HepG2 (cell line): Measurements from ENCODE around the gene MACROD2. TPM values are rescaled to one million over a fixed set of nuclear protein-coding genes. Genes with fewer than 3 reads are reported as not detected.

Experiments
- CCAR2 ChIP-seq: fragments of 200-400 bp; formaldehyde crosslinking; optimal IDR thresholded peaks from 2 replicates; pipeline ENCODE3; 2018; ENCODE audit warnings: low read depth, mild to moderate bottlenecking, low read length, moderate library complexity
- NBN ChIP-seq: fragments of 450-650 bp; conservative IDR thresholded peaks from 2 replicates; pipeline ENCODE4 v1.6.1; 2017
- NR0B2 ChIP-seq: sonication (generic); formaldehyde crosslinking; IDR thresholded peaks from 2 replicates; pipeline ENCODE4 v1.4.0; 2020; ENCODE audit warnings: mild to moderate bottlenecking, missing genetic modification reagents
- RBAK ChIP-seq: sonication (generic); formaldehyde crosslinking; IDR thresholded peaks from 2 replicates; pipeline ENCODE4 v1.5.1; 2020; ENCODE audit warnings: mild to moderate bottlenecking, missing genetic modification reagents
- RERE ChIP-seq: IDR thresholded peaks from 2 replicates; pipeline ENCODE4 v1.6.1; 2016; ENCODE audit warnings: low read depth, missing genetic modification reagents, missing compliant biosample characterization
- SMARCE1 ChIP-seq: fragments of 450-650 bp; IDR thresholded peaks from 2 replicates; pipeline ENCODE4 v1.6.1; 2017; ENCODE audit warnings: borderline replicate concordance
- TFDP1 ChIP-seq: IDR thresholded peaks from 2 replicates; pipeline ENCODE4 v1.6.1; 2016; ENCODE audit warnings: missing compliant biosample characterization, missing genetic modification reagents, borderline replicate concordance
- ZBTB20 ChIP-seq: sonication (generic); formaldehyde crosslinking; IDR thresholded peaks from 2 replicates; pipeline ENCODE4 v1.8.1; 2023; ENCODE audit warnings: missing genetic modification reagents, low read depth, mild to moderate bottlenecking, borderline replicate concordance
- ZNF18 ChIP-seq: sonication (generic); formaldehyde crosslinking; IDR thresholded peaks from 2 replicates; pipeline ENCODE4 v1.8.0; 2022; ENCODE audit warnings: mild to moderate bottlenecking, missing genetic modification reagents; ENCODE audit not compliant: insufficient replicate concordance
- ZNF260 ChIP-seq: sonication (generic); formaldehyde crosslinking; IDR thresholded peaks from 2 replicates; pipeline ENCODE4 v1.4.0; 2020; ENCODE audit warnings: missing genetic modification reagents, low read depth, mild to moderate bottlenecking, borderline replicate concordance
- polyA plus RNA-seq, 8 experiments: library from polyadenylated mRNA; depleted of rRNA in 3 of 8; stranded (reverse) in 7 of 8; unstranded in 1 of 8; fragments of >200 nt; fragmentation: Illumina TruSeq in 4 of 8; extraction: Trizol in 4 of 8; gene quantifications; 2 replicates each; pipeline versions ENCODE4 v1.2.1 to v1.2.3, GENCODE V29; 2011 to 2016; ENCODE audit warnings: low read depth in 4 of 8, missing spikeins in 1 of 8, mixed read lengths in 1 of 8; ENCODE audit not compliant: insufficient read depth in 1 of 8
- total RNA-seq, 5 experiments: library from RNA; depleted of rRNA; stranded (reverse); fragments of >200 nt; fragmentation: Illumina TruSeq; extraction: Trizol; gene quantifications; 2 replicates each; pipeline ENCODE4 v1.2.3, GENCODE V29; 2016; ENCODE audit warnings: low read depth in 1 of 5

MACROD2 gene
- total and polyA plus RNA-seq, 2 of the 13 experiments (the other 11 are each of a cell fraction or from before 2014, with no cell fraction given) = 0.13 to 0.51 TPM

GRCh38 chr20:14790190-14790589 is 794.9 kb downstream of the MACROD2 start (continued):
- TF ChIP-seq RERE (CRISPR knock-in tag) (no peak), NBN (no peak), CCAR2 (no peak), ZBTB20 (CRISPR knock-in tag) (no peak), TFDP1 (CRISPR knock-in tag) (no peak), NR0B2 (CRISPR knock-in tag) (no peak), ZNF18 (no peak), RBAK (CRISPR knock-in tag) (no peak), SMARCE1 (no peak), ZNF260 (no peak)
